Esophagus muscularis mucosa (tissue), 4 donors: Measurements from ENCODE around the gene MRFAP1L1.

Source experiments
- EP300 ChIP-seq: sonication (generic); formaldehyde crosslinking; IDR thresholded peaks from one replicate; pipeline ENCODE4 v1.6.1; 2017; ENCODE audit warnings: antibody characterized with exemption
- POLR2A ChIP-seq: fragments of 450-650 bp; IDR thresholded peaks from one replicate; pipeline ENCODE4 v1.6.1; 2017; ENCODE audit warnings: antibody characterized with exemption, moderate library complexity, mild to moderate bottlenecking, low read depth
- POLR2AphosphoS5 ChIP-seq, 2 donors: sonication (generic); formaldehyde crosslinking; IDR thresholded peaks; one replicate each; pipeline ENCODE4 v1.6.1; 2017; ENCODE audit warnings: antibody characterized with exemption in 2 of 2
- TF ChIP-seq, protein P1 (sequence below), 3 experiments: fragments of 200-600 bp in 2 of 3; fragments of 450-650 bp in 1 of 3; sonication (generic) in 2 of 3; IDR thresholded peaks; one replicate each; pipeline ENCODE4 v1.5.1; 2017 to 2019; ENCODE audit warnings: antibody characterized with exemption in 3 of 3, mild to moderate bottlenecking in 2 of 3, moderate library complexity in 1 of 3

GRCh38 chr4:6753891-6754290 lies 44.2 kb upstream of the MRFAP1L1 start:
- TF ChIP-seq, protein P1, sequence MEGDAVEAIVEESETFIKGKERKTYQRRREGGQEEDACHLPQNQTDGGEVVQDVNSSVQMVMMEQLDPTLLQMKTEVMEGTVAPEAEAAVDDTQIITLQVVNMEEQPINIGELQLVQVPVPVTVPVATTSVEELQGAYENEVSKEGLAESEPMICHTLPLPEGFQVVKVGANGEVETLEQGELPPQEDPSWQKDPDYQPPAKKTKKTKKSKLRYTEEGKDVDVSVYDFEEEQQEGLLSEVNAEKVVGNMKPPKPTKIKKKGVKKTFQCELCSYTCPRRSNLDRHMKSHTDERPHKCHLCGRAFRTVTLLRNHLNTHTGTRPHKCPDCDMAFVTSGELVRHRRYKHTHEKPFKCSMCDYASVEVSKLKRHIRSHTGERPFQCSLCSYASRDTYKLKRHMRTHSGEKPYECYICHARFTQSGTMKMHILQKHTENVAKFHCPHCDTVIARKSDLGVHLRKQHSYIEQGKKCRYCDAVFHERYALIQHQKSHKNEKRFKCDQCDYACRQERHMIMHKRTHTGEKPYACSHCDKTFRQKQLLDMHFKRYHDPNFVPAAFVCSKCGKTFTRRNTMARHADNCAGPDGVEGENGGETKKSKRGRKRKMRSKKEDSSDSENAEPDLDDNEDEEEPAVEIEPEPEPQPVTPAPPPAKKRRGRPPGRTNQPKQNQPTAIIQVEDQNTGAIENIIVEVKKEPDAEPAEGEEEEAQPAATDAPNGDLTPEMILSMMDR (IDR thresholded peaks at IDR 0.05), result no peak
- no peak for TF ChIP-seq EP300
- no peak for TF ChIP-seq POLR2A
- no peak for TF ChIP-seq POLR2AphosphoS5 (IDR thresholded peaks at IDR 0.05)
